SU-DHL-6 (cell line): ENCODE measurements around the gene RNF141.

Experiments used
- EZH2phosphoT487 ChIP-seq: fragments of 200-600 bp; sonication (generic), shearing (Covaris generic); conservative IDR thresholded peaks from 2 replicates; pipeline ENCODE4 v1.6.1; 2018; ENCODE audit warnings: mild to moderate bottlenecking, antibody characterized with exemption, low read length, moderate library complexity, mixed read lengths
- TF ChIP-seq, protein P1 (sequence below): fragments of 200-600 bp; sonication (generic); IDR thresholded peaks from one replicate; pipeline ENCODE4 v1.5.1; 2017; ENCODE audit warnings: antibody characterized with exemption, mild to moderate bottlenecking, low read length, moderate library complexity; ENCODE audit not compliant: insufficient read depth, poor library complexity, severe bottlenecking

GRCh38 chr11:10485646-10486045 lies 55.3 kb downstream of the RNF141 start:
- TF ChIP-seq, protein P1, sequence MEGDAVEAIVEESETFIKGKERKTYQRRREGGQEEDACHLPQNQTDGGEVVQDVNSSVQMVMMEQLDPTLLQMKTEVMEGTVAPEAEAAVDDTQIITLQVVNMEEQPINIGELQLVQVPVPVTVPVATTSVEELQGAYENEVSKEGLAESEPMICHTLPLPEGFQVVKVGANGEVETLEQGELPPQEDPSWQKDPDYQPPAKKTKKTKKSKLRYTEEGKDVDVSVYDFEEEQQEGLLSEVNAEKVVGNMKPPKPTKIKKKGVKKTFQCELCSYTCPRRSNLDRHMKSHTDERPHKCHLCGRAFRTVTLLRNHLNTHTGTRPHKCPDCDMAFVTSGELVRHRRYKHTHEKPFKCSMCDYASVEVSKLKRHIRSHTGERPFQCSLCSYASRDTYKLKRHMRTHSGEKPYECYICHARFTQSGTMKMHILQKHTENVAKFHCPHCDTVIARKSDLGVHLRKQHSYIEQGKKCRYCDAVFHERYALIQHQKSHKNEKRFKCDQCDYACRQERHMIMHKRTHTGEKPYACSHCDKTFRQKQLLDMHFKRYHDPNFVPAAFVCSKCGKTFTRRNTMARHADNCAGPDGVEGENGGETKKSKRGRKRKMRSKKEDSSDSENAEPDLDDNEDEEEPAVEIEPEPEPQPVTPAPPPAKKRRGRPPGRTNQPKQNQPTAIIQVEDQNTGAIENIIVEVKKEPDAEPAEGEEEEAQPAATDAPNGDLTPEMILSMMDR = no peak
- TF ChIP-seq EZH2phosphoT487 = no peak
